ENCODE data around the gene GSTA4.

The GSTA4 gene

GRCh38 chr6:52995089-52995912, at the start of gene GSTA4:
Gene GSTA4 (minus strand): TSS chr6:52995284. CDS start chr6:52994243, 1,041 bp downstream.
- DNase-seq (ENCODE audit: low read depth in 1 of 2, low spot score in 1 of 2): peak; percentile 69 to 73

- no peak for DNase-seq (ENCODE audit: low read depth in 1 of 2, low spot score in 1 of 2)
Measured at GRCh38 chr6:53044572-53044971, 49.5 kb upstream of the GSTA4 start.

- DNase-seq (ENCODE audit: low read depth in 1 of 2, low spot score in 1 of 2): no peak
Measured at GRCh38 chr6:53044071-53044470, 49.0 kb upstream of the GSTA4 start.

GRCh38 chr6:53043581-53043980, 48.5 kb upstream of the GSTA4 start:
- no peak for DNase-seq (ENCODE audit: low read depth in 1 of 2, low spot score in 1 of 2)

GRCh38 chr6:53042112-53042511, 47.0 kb upstream of the GSTA4 start:
- DNase-seq (ENCODE audit: low read depth in 1 of 2, low spot score in 1 of 2): no peak

GRCh38 chr6:53041356-53041755, 46.3 kb upstream of the GSTA4 start:
- no peak for DNase-seq (ENCODE audit: low read depth in 1 of 2, low spot score in 1 of 2)

- no peak for DNase-seq (ENCODE audit: low read depth in 1 of 2, low spot score in 1 of 2)
Measured at GRCh38 chr6:53038596-53038995, 43.5 kb upstream of the GSTA4 start.

GRCh38 chr6:53038141-53038540, 43.1 kb upstream of the GSTA4 start:
- DNase-seq (ENCODE audit: low read depth in 1 of 2, low spot score in 1 of 2): no peak

- no peak for DNase-seq (ENCODE audit: low read depth in 1 of 2, low spot score in 1 of 2)
Measured at GRCh38 chr6:53035549-53036213, 40.6 kb upstream of the GSTA4 start.

- no peak for DNase-seq (ENCODE audit: low read depth in 1 of 2, low spot score in 1 of 2)
Measured at GRCh38 chr6:53033764-53034163, 38.7 kb upstream of the GSTA4 start.

- no peak for DNase-seq (ENCODE audit: low read depth in 1 of 2, low spot score in 1 of 2)
Measured at GRCh38 chr6:53032849-53033248, 37.8 kb upstream of the GSTA4 start.

GRCh38 chr6:53031281-53031680, 36.2 kb upstream of the GSTA4 start:
- no peak for DNase-seq (ENCODE audit: low read depth in 1 of 2, low spot score in 1 of 2)

GRCh38 chr6:53029761-53030160, 34.7 kb upstream of the GSTA4 start:
- no peak for DNase-seq (ENCODE audit: low read depth in 1 of 2, low spot score in 1 of 2)

- DNase-seq (ENCODE audit: low read depth in 1 of 2, low spot score in 1 of 2): no peak
Measured at GRCh38 chr6:53029257-53029656, 34.2 kb upstream of the GSTA4 start.

- DNase-seq (ENCODE audit: low read depth in 1 of 2, low spot score in 1 of 2): no peak
Measured at GRCh38 chr6:53028467-53028866, 33.4 kb upstream of the GSTA4 start.

GRCh38 chr6:53027131-53027718, 32.1 kb upstream of the GSTA4 start:
- DNase-seq (ENCODE audit: low read depth in 1 of 2, low spot score in 1 of 2): no peak

GRCh38 chr6:53026526-53026925, 31.4 kb upstream of the GSTA4 start:
- no peak for DNase-seq (ENCODE audit: low read depth in 1 of 2, low spot score in 1 of 2)

- DNase-seq (ENCODE audit: low read depth in 1 of 2, low spot score in 1 of 2): no peak
Measured at GRCh38 chr6:53023323-53023722, 28.2 kb upstream of the GSTA4 start.

- DNase-seq (ENCODE audit: low read depth in 1 of 2, low spot score in 1 of 2): no peak
Measured at GRCh38 chr6:53020005-53020744, 25.1 kb upstream of the GSTA4 start.

- no peak for DNase-seq (ENCODE audit: low read depth in 1 of 2, low spot score in 1 of 2)
Measured at GRCh38 chr6:53018446-53018845, 23.4 kb upstream of the GSTA4 start.

- no peak for DNase-seq (ENCODE audit: low read depth in 1 of 2, low spot score in 1 of 2)
Measured at GRCh38 chr6:53015486-53015885, 20.4 kb upstream of the GSTA4 start.

GRCh38 chr6:53014744-53015143, 19.7 kb upstream of the GSTA4 start:
- no peak for DNase-seq (ENCODE audit: low read depth in 1 of 2, low spot score in 1 of 2)
